IPS-18a (cell line): ENCODE measurements around the gene ITSN1.
A peak's percentile ranks its signal among the peaks of the same experiment; 100 is the strongest.

Experiments used
- H3K27ac ChIP-seq: one replicate; pipeline ENCODE4 v1.5.1; 2013; ENCODE audit warnings: low read length
- H3K27me3 ChIP-seq: one replicate; pipeline ENCODE4 v1.6.1; 2013; ENCODE audit warnings: mild to moderate bottlenecking, low read length; ENCODE audit not compliant: control insufficient read depth, insufficient read depth
- H3K36me3 ChIP-seq: one replicate; pipeline ENCODE4 v1.6.1; 2013; ENCODE audit warnings: low read depth, low read length; ENCODE audit not compliant: control insufficient read depth
- H3K4me1 ChIP-seq: one replicate; pipeline ENCODE4 v1.6.1; 2013; ENCODE audit warnings: low read depth, low read length; ENCODE audit not compliant: control insufficient read depth
- H3K4me3 ChIP-seq: one replicate; pipeline ENCODE4 v1.5.1; 2013; ENCODE audit warnings: low read length
- H3K9ac ChIP-seq: one replicate; pipeline ENCODE4 v1.6.1; 2013; ENCODE audit warnings: mild to moderate bottlenecking, low read length, moderate library complexity
- H3K9me3 ChIP-seq: one replicate; pipeline ENCODE4 v1.6.1; 2013; ENCODE audit warnings: low read depth, low read length; ENCODE audit not compliant: control insufficient read depth

Gene ITSN1

DNA sequence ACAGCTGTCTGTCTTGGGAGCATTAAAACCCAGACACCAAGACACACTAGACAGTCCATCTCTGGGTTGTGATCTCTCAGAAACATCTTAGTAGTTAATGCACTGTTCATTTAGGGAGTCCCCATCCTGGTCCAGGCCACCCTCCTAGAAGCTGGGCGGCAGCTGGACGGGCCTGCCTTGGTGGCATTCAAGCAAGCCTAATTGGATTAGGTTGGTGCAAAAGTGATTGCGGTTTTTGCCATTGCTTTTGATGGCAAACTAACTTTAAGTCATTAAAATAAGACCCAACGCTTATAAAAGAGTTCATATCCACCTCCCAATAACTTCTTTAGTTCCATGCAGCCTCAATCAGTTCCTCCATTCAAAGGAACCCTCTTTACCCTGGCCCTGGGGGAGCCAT lies 251.6 kb downstream of the ITSN1 start:
- H3K4me1 ChIP-seq = peaks cover 10% of the 10 kb centered on the region
- H3K36me3 ChIP-seq = no peaks in the 10 kb centered on the region
- no peaks in the 10 kb centered on the region for H3K9me3 ChIP-seq
- H3K27ac ChIP-seq = no peak overlapping the region
- no peak overlapping the region for H3K4me3 ChIP-seq
- H3K9ac ChIP-seq = no peak overlapping the region
- H3K27me3 ChIP-seq = no peaks in the 10 kb centered on the region

DNA sequence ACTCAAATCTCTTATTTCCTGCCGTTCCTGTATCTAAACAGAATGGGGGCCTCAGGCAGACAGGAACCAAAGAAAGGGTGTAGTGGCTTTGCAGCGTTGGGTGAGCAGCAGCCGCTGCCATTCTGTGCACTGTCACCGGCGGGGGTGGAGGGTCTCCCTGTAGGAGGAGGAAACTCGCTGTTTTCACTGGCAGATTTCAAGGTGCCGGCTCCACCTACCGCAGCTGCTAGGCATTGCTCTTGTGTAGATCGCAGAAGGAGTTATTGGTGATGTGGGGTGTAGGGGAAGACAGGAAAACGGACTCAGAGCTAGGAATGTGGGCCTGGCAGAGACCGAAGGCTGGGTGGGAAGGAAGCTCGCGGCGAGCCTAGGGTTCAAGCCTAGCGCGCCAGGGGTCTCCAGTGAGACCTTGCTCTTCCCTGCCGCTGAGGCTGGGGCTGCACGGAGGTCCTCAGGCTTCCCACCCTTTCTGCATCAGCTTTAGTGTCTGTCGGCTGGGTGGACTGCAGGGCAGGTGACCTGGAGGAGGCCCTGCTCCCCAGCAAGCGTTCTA lies 252.5 kb downstream of the ITSN1 start:
- no peak overlapping the region for H3K9ac ChIP-seq
- H3K4me3 ChIP-seq = peak overlapping the region; percentile 28
- H3K27me3 ChIP-seq = no peaks in the 10 kb centered on the region
- no peak overlapping the region for H3K27ac ChIP-seq
- H3K4me1 ChIP-seq = peaks cover 10% of the 10 kb centered on the region
- H3K9me3 ChIP-seq = no peaks in the 10 kb centered on the region
- H3K36me3 ChIP-seq = no peaks in the 10 kb centered on the region

DNA sequence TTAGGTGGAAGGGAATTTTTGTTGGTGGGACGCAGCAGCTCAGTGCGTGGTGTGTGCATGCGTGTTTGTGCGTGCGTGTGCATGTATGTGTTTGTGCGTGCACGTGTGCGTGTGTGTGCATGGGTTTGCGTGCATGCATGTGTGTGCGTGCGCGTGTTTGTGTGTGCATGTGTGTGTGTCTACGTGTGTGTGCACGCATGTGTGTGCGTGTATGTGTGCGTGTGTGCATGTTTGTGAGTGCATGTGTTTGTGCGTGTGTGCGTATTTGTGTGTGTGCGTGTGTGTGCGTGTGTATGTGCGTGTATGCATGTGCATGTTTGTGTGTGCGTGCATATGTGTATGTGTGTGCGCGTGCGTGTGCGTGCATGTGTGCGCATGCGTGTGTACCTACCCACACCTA lies 253.1 kb downstream of the ITSN1 start:
- H3K27me3 ChIP-seq = no peaks in the 10 kb centered on the region
- no peak overlapping the region for H3K9ac ChIP-seq
- no peaks in the 10 kb centered on the region for H3K9me3 ChIP-seq
- peaks cover 10% of the 10 kb centered on the region for H3K4me1 ChIP-seq
- no peak overlapping the region for H3K27ac ChIP-seq
- H3K4me3 ChIP-seq = no peak overlapping the region
- no peaks in the 10 kb centered on the region for H3K36me3 ChIP-seq

DNA sequence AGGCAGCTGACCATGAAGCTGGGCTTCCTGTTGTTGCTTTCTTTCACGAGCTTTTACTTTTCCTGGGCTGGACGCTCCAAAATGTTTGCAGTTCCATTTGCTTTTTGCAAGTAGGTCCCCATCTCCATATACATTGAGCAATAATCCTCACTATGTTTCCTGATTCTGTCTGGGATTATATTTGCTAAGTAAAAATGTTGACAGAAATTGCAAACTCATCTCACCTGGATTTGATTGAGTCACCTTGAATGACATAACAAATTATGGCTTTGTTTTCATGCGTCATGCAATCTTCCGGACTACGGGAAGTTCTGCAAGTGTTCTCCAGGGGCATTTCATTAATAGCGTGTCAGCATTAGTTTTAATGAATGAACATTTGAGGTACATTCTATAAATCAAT lies 254.4 kb downstream of the ITSN1 start:
- Histone ChIP-seq H3K27ac (no peak overlapping the region), H3K4me3 (no peak overlapping the region), H3K27me3 (no peaks in the 10 kb centered on the region), H3K36me3 (no peaks in the 10 kb centered on the region), H3K9ac (no peak overlapping the region), H3K4me1 (peaks cover 10% of the 10 kb centered on the region), H3K9me3 (no peaks in the 10 kb centered on the region)

DNA sequence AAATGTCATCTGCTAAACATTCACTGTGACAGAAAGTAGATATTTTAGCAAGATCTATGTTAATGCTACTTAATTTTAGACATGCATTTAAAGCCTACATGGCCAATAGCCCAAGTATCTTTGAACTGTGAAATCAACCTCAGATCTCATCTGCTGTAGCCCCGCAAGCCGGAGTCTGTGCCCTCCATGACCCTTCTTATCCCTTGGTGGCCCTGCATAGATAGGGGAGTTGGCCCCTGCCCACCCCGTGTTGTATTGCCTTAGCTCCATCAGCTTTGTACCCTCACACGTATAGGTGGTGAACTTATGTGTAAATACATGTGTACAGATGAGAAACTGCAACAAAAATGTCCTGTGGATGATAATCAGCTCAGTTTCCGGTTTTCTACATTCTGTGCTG lies 254.8 kb downstream of the ITSN1 start:
- Histone ChIP-seq H3K4me1 (peaks cover 6% of the 10 kb centered on the region), H3K27ac (no peak overlapping the region), H3K9me3 (no peaks in the 10 kb centered on the region), H3K4me3 (no peak overlapping the region), H3K27me3 (no peaks in the 10 kb centered on the region), H3K9ac (no peak overlapping the region), H3K36me3 (no peaks in the 10 kb centered on the region)

DNA sequence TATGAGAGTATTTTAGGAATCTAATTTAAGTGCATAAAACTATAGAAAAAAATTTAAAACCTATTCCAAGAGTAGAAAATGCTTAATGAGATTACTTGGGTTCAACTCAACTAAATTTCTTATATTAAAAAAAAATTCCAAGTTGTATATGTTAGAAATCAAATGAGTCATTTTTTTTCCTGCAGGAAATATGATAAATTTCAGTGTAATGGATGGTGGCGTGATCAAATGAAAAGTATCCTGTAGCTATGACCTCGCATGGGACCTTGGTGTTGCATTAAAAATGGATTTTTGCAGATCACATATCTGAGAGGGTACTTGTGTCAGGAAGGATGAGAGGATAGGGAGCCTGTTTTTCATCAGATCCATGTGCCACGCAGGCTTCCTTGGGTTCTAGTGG lies 255.4 kb downstream of the ITSN1 start:
- Histone ChIP-seq H3K9ac (no peak overlapping the region), H3K4me1 (peaks cover under 1% of the 10 kb centered on the region), H3K9me3 (no peaks in the 10 kb centered on the region), H3K27me3 (no peaks in the 10 kb centered on the region), H3K4me3 (no peak overlapping the region), H3K27ac (no peak overlapping the region), H3K36me3 (peaks cover 3% of the 10 kb centered on the region)

DNA sequence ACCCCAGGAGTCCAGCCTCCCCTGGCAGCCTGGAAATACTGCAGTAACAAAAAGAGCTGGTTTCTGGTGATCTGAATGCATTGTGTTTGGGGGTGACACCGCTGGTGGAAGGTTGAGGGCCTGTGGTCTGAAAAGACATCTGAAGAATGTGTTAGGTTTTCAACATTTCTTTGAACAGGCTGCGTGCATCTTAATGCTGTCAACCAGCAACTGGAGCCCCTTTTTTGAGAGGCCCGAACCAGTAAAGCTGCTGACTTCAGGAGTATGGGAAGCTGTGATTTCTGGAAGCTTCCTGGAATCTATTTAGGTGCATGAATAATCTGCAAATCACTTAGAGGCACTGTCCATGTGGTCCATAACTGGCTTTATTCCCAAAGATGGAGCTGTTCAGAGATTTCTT lies 256.3 kb downstream of the ITSN1 start:
- no peaks in the 10 kb centered on the region for H3K4me1 ChIP-seq
- no peak overlapping the region for H3K27ac ChIP-seq
- no peak overlapping the region for H3K4me3 ChIP-seq
- H3K36me3 ChIP-seq = peaks cover 12% of the 10 kb centered on the region
- H3K27me3 ChIP-seq = no peaks in the 10 kb centered on the region
- no peak overlapping the region for H3K9ac ChIP-seq
- no peaks in the 10 kb centered on the region for H3K9me3 ChIP-seq

DNA sequence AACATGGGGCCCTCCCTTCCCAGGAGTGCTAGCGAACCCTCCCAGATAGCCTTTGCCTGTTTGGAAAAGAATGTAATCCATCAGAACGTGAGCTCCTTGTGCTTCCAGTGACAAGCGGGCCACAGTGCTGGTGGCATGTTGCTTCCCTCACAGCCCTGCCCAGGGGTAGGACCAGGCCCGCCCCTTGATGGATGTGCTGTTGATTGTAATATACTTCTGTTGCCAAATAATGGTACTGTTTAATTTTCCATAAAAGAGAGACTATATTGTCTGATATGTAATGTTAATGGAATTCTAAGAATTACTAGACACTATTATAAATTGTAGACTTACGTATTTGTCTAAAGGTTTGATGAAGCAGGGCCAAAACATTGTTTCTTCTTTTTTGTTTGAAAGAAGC lies 256.9 kb downstream of the ITSN1 start:
- H3K27me3 ChIP-seq = no peaks in the 10 kb centered on the region
- H3K27ac ChIP-seq = no peak overlapping the region
- H3K9me3 ChIP-seq = no peaks in the 10 kb centered on the region
- H3K4me3 ChIP-seq = no peak overlapping the region
- peaks cover 17% of the 10 kb centered on the region for H3K36me3 ChIP-seq
- H3K9ac ChIP-seq = no peak overlapping the region
- H3K4me1 ChIP-seq = no peaks in the 10 kb centered on the region

DNA sequence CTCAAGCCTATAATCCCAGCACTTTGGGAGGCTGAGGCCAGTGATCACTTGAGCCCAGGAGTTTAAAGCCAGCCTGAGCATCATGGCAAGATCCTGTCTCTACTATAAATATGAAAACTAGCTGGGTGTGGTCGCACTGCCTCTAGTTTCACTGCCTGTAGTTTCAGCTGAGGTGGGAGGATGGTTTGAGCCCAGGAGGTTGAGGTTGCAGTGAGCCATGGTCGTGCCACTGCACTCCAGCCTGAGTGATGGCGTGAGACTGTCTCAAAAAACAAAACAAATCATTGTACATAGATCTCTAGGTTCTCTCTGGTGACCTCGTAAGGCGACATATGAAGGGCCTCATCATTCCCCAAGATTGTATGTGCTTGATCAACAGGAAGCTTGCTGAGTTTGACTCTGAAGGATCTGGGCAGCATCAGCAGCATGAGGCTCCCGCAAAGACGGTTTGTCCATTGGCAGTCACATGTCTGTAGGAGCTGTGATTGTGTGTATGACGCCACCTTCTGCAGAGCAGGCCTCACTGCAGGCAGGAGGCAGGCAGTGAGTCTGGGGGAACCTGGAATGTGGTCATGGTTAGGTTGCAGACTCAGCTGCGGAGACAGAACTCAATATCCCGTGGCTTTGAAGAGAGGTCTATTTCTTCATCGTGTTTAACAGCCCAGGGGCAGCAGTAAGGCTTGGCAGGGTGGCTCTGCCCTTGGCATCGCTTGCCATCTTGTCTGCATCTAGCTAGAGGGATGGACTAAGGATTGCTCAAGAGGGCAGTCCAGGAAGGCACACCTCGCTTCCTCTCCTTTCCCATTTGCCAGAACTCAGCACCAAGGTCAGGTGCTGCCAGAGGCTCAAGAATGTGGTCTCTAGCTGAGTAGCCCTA lies 259.3 kb downstream of the ITSN1 start:
- peaks cover 40% of the 10 kb centered on the region for H3K36me3 ChIP-seq
- no peaks in the 10 kb centered on the region for H3K27me3 ChIP-seq
- no peak overlapping the region for H3K9ac ChIP-seq
- H3K4me1 ChIP-seq = no peaks in the 10 kb centered on the region
- no peak overlapping the region for H3K4me3 ChIP-seq
- no peak overlapping the region for H3K27ac ChIP-seq
- no peaks in the 10 kb centered on the region for H3K9me3 ChIP-seq

DNA sequence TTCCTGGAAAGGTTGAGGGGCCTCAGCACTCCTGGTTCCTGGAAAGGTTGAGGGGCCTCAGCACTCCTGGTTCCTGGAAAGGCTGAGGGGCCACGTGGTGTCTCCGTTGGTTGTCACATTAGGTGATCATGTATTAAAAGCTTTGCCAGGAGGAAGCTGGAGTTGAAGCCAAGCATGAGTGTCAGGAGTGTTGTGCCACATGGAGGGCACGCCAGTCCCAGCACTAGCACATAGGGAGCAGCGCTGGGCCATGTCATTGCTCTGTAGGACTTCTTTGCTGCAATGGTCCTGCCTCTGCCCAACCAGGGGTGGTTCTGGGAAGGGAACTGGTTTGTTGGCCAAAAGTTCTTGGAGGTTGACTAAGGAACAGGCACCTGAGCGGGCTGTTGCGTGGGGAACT lies 260.0 kb downstream of the ITSN1 start:
- Histone ChIP-seq H3K4me3 (no peak overlapping the region), H3K4me1 (no peaks in the 10 kb centered on the region), H3K9ac (no peak overlapping the region), H3K36me3 (peaks cover 47% of the 10 kb centered on the region), H3K9me3 (no peaks in the 10 kb centered on the region), H3K27ac (no peak overlapping the region), H3K27me3 (no peaks in the 10 kb centered on the region)

DNA sequence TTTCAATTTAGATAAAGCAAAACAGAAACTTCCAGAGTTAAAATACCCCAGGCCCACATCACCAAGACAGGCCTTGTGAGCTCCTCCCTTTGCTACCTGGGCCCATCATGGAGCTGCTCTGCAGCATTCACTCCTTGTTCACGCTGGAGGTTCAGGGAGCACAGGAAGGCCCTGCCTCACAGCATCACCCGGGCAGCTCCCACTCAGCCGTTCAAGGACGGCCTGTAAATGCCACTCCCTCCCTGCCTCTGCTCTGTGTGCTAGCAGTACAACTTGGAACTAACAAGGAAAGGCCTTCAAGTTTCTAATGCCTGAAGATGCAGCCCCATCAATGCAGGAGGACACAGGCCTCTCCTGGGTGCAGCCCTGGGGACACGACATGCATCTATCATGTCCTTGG lies 261.7 kb downstream of the ITSN1 start:
- Histone ChIP-seq H3K27me3 (no peaks in the 10 kb centered on the region), H3K4me1 (no peaks in the 10 kb centered on the region), H3K9ac (no peak overlapping the region), H3K4me3 (no peak overlapping the region), H3K36me3 (peaks cover 64% of the 10 kb centered on the region), H3K9me3 (no peaks in the 10 kb centered on the region), H3K27ac (no peak overlapping the region)

DNA sequence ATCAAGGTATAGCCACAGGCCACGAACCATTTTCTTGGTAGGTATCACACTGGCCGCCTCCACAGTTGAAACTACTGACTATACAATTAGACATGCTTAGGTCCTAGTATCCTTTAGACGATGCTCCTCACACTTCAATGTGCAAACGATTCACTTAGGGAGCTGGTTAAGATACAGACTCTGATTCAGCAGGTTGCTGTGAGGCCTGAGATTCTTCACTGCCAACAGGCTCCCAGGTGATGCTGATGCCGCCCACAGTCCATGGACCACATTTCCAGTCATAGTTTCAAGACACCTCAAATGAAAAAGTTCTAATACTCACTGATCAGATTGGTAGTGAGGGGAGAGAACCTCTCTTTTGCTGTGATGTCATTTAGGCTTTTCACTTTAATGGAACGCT lies 266.5 kb downstream of the ITSN1 start:
- Histone ChIP-seq H3K27me3 (no peaks in the 10 kb centered on the region), H3K9me3 (no peaks in the 10 kb centered on the region), H3K36me3 (peaks cover 93% of the 10 kb centered on the region), H3K9ac (no peak overlapping the region), H3K4me1 (no peaks in the 10 kb centered on the region), H3K4me3 (no peak overlapping the region), H3K27ac (no peak overlapping the region)
